ENCODE results near the gene SLC12A8.

SLC12A8 gene, protein sequence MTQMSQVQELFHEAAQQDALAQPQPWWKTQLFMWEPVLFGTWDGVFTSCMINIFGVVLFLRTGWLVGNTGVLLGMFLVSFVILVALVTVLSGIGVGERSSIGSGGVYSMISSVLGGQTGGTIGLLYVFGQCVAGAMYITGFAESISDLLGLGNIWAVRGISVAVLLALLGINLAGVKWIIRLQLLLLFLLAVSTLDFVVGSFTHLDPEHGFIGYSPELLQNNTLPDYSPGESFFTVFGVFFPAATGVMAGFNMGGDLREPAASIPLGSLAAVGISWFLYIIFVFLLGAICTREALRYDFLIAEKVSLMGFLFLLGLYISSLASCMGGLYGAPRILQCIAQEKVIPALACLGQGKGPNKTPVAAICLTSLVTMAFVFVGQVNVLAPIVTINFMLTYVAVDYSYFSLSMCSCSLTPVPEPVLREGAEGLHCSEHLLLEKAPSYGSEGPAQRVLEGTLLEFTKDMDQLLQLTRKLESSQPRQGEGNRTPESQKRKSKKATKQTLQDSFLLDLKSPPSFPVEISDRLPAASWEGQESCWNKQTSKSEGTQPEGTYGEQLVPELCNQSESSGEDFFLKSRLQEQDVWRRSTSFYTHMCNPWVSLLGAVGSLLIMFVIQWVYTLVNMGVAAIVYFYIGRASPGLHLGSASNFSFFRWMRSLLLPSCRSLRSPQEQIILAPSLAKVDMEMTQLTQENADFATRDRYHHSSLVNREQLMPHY

DNA sequence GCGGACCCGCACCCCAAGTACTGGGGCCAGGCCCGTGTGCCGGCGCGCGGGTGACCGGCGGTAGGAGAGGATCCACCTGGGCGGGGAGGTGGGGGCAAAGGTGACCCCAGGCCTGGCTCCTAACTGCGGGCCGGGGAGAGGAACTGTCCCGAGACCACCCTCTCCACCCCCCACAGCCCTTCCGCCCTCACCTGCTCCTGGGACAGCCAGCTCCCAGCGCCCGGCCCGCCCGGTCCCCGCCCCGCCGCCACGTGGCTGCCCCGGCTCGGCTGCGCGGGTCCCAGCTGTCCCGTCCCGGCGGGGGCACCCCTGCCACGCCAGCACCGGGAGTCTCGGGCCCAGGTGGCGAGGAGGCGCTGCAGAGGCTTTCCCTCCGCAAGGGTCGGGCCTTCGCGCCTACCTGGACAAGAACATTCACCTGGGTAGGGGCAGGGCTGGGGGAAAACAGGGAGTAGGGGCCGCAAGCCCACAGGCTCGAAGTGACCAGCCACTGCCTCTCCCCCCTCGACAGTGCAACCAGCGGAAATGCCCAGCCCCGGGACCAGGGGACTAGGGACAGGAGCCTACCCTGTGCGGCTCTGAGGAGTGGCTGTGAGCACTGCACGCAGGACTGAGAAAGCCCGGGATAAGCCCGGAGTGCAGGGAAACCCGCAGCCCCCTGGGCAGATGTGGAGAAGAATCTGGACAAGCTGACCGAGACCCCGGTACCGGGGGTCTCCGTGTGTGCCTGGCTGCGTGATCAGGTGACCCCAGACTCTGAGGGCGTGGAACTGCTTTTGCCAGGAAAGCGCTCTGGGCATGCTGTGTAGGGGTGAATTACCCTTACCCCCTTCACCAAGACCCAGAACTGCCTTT is at the start of gene SLC12A8:
SLC12A8 (minus strand) TSS at position 240 of the 855 bp plus-strand sequence. CDS start 1,399 bp downstream, outside the sequence.
- no peak for DNase-seq

DNA sequence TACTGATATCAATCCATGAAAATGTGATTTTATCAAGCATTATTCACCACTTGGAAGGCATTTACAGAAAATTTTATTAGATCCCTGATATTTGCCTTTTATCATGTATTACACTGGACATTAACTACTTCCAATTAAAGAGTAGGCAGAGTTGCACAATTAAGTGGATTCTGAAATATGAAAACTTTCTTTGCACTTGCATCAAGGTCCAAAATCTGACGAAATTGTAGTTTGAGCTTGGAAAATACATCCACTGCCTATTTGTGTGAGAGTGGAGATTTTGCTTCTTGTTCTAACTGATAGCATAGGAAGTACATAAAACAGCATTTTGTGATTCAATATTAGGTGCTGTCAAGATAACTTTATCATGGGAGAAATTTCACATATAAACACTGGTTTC is 49.6 kb upstream of the SLC12A8 start:
- DNase-seq = no peak

DNA sequence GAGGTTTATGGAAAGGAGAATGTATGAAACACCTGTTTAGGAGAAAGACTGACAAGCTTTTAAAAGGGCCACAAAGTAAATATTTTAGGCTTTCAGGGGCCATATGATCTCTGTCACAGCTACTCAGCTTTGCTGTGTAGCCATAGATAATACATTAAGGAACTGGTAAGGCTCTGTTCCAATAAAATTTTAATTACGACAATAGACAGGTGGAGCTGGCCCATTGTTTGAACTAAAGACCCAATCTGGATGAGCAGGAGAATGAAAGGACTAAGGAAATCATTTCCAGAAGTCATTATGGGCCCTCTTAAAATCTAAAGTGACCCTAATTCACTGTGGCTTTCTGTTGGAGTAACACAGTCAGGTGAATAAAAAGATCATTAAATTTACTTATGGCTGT is 48.5 kb upstream of the SLC12A8 start:
- DNase-seq = no peak

DNA sequence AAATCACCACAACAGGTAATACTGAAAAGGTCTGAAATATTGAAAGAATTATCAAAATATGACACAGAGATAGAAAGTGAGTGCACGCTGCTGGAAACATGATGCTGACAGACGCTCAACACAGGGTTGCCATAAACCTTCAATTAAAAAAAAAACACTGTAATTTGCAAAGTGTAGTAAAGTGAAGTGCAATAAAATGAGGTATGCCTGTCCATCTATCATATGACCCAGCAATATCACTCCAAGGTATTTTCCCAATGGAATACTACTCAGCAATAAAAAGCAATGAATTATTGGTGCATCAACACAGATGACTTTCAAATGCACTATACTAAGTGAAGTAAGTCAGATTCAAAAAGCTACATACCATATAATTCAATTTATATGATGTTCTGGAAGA is 47.6 kb upstream of the SLC12A8 start:
- no peak for DNase-seq

DNA sequence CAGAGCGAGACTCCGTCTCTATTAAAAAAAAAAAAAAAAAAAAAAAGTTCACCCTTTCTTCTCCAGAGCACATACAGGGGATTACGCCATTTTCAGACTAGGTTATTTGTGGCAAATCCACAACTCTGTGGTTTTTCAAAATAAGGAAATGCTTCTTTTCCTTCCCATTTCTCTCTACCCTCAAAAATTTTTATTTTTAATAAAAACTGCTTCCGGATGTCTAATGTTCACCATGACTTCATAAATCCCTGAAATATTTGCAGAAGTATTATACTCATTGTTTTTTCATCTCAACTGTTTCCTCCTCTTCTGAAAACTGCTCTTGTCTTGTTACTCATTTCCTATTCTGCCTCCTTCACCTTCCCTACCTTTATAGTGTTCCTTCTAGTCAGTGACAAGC is 45.0 kb upstream of the SLC12A8 start:
- DNase-seq = no peak

DNA sequence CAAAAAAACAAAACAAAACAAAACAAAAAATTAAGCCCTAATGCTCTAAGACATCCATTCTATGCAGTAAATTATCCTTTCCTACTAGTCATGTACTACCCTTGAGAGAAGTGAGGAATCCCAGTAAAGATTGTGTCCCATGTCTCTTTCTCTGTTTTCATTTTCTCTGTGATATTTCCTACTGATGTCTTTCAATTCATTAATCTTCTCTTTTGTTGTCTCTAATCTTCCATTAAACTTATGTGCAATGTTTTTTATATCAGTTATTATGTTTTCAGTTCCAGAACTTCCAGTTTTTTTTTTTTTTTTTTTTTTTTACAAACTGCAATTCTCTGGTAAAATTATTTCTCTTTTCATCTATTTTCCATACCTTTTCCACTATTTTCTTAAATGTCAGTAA is 44.1 kb upstream of the SLC12A8 start:
- DNase-seq = no peak

DNA sequence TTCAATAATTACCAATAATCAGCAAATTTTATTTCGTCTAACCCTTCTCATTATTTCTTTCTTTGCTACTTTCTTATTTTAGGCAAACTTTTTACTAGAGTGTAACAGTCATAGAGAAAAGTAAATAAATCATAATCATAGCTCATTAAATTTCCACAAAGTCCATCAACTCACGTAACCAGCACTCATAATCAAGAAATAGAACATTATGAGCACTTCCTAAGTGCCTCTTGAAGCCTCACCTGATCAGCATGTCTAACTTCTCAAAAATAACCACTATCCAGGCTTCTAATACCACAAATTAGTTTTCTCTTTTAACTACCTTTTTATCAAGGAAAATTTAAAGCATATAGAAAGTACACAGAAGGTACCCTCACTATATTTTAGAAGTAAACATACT is 38.4 kb upstream of the SLC12A8 start:
- DNase-seq = no peak

DNA sequence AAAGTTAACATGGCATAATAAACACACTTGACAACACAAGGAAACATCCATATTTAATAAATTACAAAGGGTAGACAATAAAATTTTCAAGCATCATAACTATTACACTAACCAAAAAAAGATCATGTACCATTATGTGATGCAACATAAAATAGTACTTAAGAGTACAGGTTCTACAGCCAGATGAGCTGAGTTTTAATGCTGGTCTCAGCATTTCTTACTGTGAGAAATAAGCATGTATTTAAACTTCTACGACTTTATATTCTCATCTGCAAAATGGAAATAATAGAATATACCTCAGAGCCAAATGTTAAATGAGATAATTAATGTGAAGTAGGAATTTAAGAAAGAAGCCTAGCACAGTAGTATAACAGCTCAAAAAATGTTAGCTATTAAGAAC is 33.7 kb upstream of the SLC12A8 start:
- no peak for DNase-seq

DNA sequence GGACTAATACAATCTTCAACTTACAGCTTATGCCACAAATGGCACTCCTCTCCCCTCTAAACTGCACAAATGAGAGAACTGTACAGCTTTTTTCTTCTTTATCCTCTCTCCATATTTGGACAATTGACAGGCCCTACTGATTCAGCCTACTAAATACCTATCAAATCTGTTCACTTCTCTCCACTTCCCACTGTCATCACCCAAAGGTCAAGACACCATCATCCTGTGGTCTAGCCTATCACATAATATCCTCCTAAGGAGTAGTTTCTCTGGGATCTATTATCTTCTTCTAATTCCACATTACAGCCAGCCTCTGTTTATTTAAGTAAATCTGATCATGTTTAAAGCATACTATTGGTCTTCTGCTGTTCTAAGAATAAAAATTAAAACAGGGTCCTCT is 33.0 kb upstream of the SLC12A8 start:
- no peak for DNase-seq

DNA sequence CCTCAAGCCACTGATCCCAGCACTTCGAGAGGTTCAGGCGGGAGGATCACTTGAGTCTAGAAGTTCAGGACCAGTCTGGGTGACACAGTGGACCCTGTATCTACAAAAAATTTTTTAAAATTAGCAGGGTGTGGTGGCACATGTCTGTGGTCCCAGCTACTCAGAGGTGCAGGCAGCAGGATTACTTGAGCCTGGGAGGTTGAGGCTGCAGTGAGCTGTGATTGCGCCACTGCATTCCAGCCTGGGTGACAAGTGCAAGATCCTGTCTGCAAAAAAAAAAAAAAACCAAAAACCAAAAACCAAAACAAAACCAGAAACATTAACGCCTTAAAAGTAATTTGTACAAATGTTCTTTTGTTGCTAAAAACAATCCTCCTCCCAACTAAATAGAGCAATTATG is 27.9 kb upstream of the SLC12A8 start:
- DNase-seq = no peak

DNA sequence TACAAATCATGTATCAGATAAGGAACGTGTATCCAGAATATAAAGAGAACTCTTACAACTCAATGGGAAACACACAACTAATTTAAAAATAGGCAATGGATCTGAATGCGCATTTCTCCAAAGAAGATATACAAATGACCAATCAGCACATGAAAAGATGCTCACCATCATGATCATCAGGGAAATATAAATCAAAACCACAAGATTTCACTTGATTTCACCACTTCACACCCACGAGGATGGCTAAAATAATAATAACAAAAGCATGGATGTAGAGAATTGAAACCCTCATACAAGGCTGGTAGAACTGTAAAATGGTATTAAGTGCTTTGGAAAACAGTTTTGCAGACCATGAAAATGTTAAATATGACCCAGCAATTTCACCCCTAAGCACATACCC is 26.7 kb upstream of the SLC12A8 start:
- DNase-seq = no peak

DNA sequence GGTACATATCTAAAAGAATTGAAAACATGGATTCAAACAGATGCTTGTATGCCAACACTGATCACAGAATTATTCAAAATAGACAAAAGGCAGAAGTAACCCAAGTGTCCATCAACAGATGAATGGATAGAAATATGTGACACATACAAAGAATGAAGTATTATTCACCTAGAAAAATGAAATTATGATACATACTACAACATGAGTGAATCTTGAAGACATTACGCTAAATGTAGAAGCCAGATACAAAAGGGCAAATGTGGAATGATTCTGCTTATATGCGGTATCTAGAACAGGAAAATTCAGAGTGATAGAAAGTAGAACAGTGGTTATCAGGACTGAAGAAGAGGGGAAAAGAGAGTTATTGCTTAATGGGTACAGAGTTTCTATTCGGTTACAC is 26.2 kb upstream of the SLC12A8 start:
- DNase-seq = no peak

DNA sequence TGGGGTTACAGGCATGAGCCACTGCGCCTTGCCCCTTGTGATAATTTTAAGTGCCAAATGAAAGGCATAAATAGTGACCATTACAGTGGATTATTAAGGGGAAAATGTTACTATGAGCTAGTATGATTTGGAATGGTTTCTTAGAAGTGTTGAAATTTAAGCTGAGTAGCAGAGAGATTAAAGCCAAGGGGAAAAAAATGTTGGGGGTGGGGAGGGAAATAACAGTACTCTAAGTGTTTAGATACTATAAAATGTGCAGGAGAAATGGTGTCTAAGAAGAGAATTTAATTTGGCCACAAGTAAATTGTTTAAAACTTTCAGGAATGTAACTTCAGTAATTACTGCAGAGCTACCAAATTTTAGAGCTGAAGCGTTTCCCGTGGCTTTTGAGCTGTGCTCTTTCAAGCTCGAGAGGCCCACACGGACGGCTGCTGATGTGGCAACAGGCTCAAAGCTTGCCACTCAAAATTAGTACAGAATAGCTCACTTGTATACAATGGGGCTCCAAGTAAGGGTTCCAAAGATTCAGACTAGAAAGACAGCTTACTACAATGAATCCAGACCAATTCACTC is 23.9 kb upstream of the SLC12A8 start:
- DNase-seq = no peak

DNA sequence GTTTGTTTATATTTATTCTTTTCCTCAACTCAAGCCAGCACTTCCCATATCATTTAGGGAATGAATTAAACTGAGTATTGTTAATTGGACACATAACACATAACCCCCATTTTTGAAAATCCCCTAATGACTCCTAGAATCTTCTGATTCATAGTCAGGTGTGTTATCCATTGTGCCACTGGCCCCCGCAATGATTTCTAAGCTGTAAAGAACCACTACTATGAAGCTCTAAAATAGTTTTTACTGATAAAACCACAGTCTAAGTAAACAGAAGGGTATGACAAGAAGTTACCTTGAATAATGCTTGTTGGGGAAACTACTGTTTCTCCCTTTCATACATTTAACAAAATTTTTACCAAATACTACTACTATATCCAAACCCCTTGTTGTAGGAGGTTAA is 22.3 kb upstream of the SLC12A8 start:
- no peak for DNase-seq

DNA sequence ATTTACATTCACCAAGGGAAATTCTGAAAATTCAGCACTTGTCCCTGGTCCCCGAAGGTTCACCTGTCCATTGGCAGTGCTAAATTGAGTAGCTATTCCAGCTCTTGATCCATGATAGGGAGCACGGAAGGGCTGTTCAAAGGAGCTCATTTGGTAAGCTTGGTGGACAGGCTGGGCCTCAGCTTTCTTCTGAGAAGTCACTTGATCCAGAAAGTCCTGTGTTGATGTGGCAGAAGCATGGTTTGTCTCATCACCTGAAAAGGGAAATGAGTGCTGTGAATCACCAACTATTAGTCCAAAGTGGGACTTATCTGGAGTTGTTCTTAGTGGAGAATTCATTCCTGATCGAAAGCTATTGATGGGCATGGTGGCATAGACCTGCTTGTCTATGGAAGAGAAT is 19.9 kb upstream of the SLC12A8 start:
- no peak for DNase-seq

DNA sequence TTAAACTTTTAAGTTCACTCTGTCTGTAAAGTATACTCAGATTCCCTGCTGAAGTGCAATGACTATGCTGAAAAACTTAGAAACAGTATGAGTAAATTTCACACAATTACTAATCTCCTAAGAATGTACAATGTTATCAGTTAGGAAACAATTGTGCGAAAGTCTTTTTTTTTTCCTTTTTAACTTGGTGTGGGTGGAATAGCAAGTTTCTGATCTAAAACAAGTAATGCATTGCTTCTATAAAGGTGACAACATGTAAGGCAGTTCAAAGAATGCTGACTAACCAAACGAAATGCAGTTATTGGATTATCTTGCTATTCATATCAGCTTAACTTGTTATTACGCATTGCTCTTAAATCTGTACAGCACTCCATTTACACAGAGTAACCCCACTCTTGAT is 19.3 kb upstream of the SLC12A8 start:
- no peak for DNase-seq

DNA sequence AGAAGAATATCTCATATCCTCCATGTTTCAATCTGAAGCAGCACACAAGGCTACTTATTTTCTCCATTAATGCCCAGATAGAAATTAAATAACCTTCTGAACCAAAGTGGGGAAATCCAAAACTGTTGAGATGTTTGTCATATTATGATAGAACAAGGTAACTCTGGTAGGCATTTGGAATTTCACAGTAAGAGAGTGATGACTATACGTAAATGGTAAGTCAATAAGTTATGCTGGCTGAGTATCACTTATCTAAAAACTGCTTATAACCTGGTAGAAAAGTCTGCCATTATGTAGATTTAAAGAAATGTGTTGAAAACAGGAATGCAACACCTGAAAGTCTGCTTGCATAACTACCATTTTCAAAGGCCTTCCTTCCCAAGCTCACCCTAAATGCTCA is 17.2 kb upstream of the SLC12A8 start:
- no peak for DNase-seq

DNA sequence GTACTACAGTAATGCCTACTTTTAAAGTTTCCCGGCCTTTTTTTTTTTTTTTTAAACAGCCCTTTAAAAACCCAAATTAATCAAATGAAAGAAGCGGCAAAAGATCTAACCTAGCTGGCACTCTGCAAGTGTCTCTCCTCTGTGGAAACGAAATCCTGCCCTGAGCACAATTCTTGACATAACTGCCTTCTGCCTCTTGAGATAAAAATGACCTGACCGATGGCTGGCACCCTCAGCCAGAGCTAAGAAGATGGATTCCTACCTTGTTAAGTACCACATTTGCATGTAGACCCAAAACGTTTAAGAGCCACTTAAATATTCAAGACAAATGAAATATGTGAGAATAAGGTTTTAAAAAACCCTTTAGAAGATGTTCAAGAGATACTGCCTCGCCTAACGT is 16.6 kb upstream of the SLC12A8 start:
- no peak for DNase-seq

DNA sequence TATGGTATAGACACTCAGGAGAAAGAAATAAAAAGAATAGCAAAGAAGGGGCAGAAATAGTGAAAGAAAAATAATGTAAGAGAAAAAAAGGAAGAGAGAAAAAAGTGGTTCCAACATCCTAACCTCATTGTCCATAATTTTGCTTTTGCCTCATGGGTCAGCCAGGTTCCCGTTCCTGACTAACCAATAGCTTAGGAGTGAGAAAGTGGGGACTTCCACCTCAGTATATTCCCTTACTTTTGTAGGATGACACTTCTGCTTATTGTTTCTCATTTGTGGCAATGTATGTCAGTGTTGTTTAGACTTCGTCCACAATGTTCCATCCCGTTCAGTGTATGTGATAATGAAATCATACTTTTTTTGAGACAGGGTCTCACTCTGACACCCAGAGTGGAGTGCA is 9.3 kb upstream of the SLC12A8 start:
- DNase-seq = no peak

DNA sequence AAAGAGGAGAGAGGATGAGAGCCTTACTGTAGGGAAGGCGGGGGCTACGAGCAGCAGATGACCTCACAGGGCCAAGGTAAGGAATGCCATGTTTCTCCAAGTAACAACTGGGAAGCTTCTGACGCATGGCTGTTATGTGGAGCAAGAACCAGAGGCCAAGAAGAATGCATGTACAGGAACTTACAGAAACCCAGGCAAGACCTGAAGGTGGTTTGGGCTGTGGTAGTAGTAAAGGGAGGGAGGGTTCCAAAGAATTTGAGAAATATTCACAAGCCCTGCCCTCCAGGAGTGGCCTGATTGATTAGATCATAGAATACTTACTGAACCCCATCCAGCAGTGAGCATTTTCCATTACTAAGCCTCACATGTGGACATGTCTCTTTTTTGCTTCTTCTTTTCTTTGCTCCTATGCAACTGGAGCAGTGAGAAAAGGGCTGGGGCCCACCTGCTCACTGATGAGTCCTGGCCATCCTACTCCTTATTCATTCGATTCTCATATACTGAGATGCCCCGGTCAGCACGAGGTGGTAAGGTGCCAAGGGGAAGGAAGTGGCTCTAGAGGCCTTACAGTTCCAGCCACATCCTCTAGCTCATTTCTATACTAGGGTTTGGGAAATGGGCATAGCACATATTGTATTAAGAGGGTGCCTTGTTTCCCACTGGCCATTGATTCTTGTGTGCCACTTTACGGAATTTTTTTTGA is 8.3 kb upstream of the SLC12A8 start:
- DNase-seq = no peak

DNA sequence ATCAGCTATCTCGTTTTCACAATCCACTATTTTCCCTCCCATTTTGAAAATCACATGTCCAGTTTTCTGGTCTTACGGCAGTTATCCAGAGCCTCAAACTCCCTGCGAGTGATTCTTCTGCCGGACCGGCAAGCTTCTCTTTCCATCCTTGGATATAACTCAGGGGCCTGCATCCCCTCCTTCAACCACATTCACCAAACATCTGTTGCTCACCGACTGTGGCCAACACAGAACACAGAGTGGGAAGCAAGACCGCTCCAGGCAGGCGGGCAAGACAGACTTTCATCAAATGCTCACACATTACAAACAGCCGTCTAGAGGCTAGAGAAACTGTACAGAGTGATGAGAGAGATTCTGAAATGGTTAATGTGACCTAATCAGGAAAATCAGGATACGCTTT is 7.6 kb upstream of the SLC12A8 start:
- DNase-seq = no peak

DNA sequence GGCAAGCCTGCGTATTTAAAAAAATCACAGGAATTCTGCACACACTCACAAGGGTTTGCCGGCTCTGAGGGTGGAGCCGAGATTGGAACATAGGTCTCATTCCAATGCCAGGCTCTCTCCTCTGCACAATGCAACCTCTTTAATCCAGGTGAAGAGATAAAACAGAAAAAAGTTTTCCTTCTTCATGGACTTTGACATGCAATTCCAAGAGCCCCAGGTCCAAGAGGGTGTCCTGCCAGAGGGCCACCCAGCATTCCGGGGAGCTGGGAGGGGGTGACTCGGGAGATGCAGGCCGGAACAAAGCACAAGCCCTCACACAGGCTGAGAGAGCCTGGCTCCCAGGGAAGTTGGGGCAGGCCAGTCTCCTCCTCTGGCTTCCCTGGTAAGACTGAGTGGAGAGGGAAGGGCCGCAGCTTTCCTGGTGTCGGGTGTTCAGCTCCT is 6.7 kb upstream of the SLC12A8 start:
- DNase-seq = no peak

DNA sequence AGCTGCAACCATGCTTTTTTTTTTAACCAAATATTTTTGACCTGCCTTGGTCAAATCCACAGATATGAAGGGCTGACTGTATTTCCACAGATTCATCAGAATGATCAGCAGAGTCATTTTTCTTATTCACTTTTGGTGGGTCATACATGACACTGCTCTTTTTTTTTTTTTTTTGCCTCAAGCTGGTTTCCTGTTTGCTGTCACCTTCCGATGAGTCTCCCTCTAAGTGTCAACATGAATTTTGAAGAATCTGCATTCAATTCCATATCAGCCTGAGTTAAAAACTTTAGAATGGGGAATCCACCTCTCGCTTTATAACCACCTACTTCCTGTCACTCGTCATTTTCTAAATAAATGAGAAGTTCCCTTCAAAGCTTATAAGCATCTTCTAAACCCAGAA is 2.2 kb upstream of the SLC12A8 start:
- peak; percentile 18 for DNase-seq

All from CD4-positive, alpha-beta T cell treated with Interleukin-4 for 4 hours (primary cell).